Stimulated activated CD8-positive, alpha-beta memory T cell treated with anti-CD3 and anti-CD28 coated beads, Interleukin-15, amount 100 ng/mL, for 48 hours (primary cell): ENCODE measurements around the gene KIAA0232.
"Not testable (repeated sequence)": the region's sequence is repeated elsewhere in the genome, so short reads cannot be mapped to it uniquely, and the experiment has no call there.

Experiments
- DNase-seq, 2 donors: peaks; one replicate each; pipeline ENCODE4 v3.0.0-alpha.2; 2020; ENCODE audit warnings: low read depth in 2 of 2

KIAA0232 gene

DNA sequence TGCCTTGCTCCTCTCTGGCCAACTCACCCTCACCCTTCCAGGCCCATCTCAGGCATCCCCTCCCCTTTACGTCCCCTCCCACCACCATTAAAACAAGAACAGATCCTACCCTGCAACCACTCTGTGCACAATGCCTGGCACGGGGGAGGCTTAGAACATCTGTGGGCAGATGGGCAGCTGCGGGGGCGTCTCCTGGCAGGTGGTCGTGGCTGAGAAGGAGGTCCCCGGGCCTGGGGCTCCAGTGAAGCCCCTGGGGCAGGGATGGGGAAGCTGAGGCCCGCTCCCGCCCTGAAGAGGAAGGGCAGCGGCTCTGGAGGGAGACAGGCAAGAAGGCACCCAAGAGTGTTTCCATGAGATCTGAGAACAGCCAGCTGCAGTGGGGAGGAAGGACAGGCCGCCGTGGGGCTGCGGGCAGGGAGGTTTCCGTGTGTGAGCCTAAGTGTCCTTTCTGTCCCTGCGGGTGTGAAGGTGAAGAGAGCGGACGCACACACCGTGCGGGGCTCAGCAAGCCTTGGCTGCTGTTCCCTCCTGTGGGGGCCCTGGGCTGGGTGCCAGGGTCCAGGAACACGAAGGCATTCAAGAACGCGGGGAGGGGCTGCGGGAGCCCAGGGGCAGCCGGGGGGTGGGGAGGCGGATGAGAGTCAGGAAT is 119.3 kb downstream of the KIAA0232 start:
- DNase-seq, result no peak

- no peak for DNase-seq
Measured at GRCh38 chr4:6902318-6903042, 120.0 kb downstream of the KIAA0232 start.

DNA sequence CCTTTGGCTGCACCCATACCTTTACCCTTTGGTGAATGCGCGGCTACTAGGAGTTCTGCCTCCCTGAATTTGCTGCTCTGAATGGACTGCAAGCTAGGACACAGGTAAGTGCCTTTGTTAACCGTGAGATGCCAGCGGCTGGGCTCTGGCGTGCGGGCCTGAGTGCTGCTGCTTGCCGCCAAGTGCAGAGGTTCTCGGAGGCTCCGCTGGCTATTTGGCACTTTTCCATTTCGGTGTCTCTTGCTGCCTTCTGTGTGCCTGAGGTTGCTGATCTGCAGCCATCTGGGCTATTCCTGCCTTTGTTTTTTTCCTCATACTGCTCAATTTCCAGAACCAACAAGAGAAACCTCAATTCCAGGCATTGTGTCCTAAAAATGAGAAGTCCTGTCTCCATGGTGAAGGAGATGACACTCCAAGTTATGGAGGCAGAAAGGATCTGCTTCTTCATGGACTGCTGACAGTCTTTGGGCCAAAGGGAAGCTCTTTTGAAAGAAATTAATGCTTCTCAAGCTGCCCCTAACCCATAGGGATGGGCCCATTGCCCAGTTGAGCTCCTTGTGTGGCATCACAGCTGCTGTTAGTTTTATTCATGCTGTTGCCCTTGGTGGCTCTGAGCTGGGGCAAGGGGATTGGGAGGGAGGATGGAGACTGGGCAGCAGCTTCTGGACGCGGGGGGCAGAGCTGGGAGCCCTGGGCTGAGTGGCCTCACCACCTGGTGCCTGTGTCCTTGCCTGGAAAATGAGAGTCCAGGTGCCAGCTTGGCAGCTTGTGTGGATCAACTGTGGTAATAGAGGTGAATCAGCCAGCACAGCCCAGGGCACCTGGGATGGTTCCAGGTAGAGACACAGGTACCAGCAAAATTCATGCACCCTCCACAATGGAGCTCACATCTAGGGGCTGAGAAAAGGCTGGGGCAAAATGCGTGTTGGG is 123.3 kb downstream of the KIAA0232 start:
- DNase-seq, result no peak

GRCh38 chr4:6906486-6906885 is 124.0 kb downstream of the KIAA0232 start:
- DNase-seq, result not testable (repeated sequence)

- no peak for DNase-seq
Measured at GRCh38 chr4:6907658-6908191, 125.2 kb downstream of the KIAA0232 start.

- DNase-seq, result no peak
Measured at GRCh38 chr4:6908432-6909112, 126.0 kb downstream of the KIAA0232 start.

- peak; percentile 73 to 75 for DNase-seq
Measured at GRCh38 chr4:6909113-6909969, 126.8 kb downstream of the KIAA0232 start, which contains the start of gene TBC1D14. Gene TBC1D14, plus strand, starts transcription at chr4:6909826. Its CDS starts 13,564 bp downstream, at chr4:6923390.

GRCh38 chr4:6909970-6910339 is 127.4 kb downstream of the KIAA0232 start:
- DNase-seq, result no peak

- DNase-seq, result no peak
Measured at GRCh38 chr4:6910340-6910959, 127.9 kb downstream of the KIAA0232 start.

DNA sequence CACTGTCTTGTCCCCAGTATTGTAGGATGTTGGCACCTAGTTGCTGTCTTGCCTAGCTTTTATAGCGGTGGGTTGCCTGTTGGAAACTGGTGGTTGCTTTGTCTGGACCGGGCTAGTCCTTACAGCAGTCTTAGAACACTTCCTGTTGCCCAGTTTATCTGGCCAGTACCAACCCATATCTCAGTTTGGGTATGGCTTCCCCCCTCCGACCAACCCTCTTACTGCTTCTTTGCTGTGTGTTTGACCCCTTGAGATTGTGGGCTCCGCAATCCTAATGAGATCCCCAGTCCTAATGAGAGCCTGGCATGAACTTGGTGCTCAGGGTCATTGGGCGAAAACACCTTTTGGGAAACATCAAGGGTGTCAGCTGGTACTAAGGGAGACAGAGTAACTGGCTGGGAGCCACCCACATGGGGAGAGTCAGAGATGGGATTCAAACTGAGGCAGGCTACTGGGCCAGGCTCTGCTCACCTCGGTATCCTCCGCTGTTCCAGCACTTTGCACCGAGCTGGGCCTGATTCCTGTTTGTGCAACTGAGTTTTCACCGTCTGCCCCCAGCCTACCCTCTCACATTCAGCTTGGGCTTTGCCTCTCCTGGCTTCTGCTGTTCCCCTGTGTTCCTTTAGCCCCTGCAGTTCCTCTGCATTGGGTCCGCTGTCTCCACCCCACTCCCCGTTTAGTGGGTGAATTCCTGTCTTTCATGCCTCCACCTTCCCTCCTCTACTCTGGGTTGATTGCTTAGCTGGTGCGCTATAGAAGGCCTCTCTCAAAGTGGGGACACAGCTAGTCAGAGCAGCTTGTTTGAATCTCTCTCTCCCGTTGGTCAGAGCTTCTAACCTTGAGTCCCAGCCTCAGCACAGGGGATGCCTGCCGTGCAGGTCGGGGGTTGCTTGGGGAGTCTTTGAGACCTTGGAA is 128.7 kb downstream of the KIAA0232 start:
- no peak for DNase-seq

DNA sequence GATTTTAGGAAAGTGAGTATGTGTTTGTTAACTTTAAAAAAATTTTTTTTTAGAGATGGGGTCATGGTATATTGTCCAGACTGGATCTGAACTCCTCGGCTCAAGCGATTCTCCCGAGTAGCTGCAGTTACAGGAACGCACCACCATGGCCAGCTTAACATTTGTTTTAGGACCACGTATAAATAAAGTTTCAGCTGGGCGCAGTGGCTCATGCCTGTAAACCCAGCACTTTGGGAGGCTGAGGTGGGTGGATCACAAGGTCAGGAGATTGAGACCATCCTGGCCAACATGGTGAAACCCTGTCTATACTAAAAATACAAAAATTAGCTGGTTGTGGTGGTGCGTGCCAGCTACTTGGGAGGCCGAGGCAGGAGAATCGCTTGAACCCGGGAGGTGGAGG is 129.4 kb downstream of the KIAA0232 start:
- not testable (repeated sequence) for DNase-seq

DNA sequence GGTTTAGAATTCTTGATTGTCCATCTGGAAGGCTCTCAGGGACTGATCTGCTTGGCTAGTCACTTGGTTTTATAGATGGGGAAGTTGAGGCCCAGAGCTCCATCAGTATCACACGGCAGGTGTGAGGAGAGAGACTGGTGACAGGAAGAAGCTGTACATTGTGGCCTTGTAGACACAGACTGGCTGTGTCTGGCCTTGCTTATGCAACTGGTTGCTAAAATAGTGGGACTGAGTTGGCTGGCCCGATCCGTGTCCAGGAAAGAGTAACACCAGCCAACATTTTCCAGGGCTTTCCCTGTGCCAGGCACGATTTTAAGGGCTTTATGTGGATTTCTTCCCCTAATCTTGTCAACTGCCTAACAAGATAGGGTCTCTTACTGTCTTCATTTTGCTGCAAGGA is 129.9 kb downstream of the KIAA0232 start:
- DNase-seq, result no peak

GRCh38 chr4:6913350-6913905 is 130.9 kb downstream of the KIAA0232 start:
- no peak for DNase-seq

DNA sequence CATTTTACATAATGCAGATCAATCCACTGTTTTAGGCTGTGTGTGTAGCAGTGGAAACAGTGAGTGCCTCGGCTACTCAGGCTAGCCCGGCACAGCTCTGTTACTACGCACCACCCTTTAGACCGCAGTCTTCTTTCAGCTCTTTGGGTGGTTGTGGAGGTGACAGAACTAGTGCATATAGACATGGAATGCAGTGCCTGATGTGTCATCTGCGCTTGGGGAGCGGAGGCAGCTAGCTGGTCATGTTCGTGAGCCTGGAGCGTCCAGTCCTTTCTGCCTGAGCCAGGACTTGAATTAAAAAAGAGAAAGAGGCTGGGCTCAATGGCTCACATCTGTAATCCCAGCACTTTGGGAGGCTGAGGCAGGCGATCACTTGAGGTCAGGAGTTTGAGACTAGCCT is 131.9 kb downstream of the KIAA0232 start:
- DNase-seq, result no peak

DNA sequence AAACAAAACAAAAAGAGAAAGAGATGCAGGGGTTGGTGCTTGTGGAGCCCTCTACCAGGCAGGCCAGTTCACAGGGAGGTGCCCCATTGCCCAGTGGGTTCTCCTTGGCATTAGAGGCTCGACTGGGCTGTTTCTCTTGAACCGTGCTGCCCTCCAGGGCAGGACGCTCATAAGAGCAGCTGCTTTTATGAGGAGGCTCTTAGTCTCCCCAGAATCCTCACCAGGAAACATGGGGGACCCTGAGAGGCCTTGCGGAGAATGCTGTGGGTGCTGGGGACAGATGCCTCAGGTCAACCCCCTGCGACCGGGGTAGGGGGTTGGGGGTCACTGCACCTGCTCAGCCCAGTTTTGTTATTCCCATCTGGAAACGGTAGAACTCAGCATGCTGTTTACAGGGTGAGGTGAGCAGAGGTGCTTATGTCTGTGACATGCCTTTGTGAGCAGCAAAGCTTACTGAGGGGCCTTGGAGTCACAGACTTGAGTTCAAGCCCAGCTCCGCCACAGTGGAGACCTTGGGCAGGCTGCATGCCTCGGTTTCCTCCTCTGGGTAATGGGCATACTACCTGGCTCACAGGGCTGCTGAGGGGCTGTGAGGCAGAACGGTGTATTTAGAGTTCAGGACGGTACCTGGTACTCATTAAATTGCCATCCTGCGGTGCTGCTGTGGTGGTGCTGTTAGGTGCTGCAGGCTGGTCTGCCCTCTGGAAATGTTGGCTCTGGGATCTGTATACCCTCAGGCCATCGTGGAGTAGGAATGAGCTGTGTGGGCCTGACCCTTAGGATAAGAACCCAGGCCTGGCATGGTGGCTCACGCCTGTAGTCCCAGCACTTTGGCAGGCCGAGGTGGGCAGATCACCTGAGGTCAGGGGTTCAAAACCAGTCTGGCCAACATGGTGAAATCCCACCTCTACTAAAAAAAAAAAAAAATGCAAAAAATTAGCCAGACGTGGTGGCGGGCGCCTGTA is 132.8 kb downstream of the KIAA0232 start:
- no peak for DNase-seq

DNA sequence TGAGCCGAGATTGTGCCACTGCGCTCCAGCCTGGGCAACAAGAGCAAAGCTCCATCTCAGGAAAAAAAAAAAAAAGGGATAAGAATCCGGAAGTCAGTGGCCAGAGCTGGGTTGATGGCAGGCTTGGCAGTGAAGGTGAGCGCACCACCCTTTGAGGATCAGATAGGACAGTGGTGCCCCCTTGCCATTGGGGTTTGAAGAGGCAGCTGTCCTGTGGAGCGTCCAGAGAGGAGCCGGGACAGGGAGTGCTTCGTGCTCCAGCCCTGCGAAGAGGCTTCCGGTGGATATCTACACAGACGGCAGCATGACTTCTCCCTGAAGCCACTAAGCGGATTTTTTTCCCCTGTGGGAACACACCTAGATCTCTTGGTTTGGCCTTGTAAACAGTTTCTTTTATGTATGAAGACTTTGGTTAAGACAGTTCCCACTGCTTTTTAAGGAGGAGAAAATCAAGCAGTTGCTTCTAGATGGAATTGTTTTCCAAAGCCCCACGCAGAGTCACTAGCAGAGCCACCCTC is 133.6 kb downstream of the KIAA0232 start:
- no peak for DNase-seq
